Measurements from ENCODE around the gene RAB4A.

DNA sequence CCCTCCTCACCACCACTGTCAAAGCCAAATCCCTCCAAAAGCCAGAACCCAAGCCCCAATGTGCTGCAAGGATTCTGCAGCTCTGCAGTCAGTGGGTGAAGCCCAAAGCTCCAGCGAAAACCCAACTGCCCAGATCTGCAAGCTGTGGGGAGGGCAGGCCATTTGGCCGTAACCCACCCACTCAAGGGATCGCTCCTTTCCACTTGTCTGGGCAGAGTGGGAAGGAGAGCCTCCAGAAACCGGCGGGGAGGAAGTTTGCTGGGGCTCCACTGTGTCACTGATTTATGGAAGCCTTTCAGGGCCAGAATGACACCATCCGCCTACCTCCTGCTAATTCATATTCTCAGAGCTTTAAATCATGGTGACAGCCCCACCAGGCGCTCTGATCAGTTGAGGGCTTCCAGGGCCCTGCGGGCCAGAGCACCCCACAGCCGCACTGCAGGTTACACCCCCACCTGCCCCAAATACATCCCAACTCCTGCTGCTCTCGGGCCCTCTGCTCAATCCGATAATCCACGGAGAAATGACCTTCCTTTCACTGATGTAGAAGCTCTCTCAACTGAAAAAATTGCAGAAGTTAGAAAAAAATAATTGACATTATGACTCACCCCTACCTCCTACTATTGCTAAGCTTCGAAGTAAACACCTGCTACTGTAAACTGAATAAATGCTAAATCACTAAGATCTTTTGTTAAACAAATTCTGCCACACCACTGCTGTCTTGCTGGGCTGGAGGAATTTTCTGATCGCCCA is 40.6 kb upstream of the RAB4A start:
- TF ChIP-seq, protein P1, sequence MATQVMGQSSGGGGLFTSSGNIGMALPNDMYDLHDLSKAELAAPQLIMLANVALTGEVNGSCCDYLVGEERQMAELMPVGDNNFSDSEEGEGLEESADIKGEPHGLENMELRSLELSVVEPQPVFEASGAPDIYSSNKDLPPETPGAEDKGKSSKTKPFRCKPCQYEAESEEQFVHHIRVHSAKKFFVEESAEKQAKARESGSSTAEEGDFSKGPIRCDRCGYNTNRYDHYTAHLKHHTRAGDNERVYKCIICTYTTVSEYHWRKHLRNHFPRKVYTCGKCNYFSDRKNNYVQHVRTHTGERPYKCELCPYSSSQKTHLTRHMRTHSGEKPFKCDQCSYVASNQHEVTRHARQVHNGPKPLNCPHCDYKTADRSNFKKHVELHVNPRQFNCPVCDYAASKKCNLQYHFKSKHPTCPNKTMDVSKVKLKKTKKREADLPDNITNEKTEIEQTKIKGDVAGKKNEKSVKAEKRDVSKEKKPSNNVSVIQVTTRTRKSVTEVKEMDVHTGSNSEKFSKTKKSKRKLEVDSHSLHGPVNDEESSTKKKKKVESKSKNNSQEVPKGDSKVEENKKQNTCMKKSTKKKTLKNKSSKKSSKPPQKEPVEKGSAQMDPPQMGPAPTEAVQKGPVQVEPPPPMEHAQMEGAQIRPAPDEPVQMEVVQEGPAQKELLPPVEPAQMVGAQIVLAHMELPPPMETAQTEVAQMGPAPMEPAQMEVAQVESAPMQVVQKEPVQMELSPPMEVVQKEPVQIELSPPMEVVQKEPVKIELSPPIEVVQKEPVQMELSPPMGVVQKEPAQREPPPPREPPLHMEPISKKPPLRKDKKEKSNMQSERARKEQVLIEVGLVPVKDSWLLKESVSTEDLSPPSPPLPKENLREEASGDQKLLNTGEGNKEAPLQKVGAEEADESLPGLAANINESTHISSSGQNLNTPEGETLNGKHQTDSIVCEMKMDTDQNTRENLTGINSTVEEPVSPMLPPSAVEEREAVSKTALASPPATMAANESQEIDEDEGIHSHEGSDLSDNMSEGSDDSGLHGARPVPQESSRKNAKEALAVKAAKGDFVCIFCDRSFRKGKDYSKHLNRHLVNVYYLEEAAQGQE (IDR thresholded peaks at IDR 0.05; ENCODE audit: low read depth) = peak; percentile 32; the same call in 1 of the 2 replicates
- TF ChIP-seq EP300 (IDR thresholded peaks at IDR 0.05; ENCODE audit: borderline replicate concordance) (peak; percentile 97), TEAD4 (IDR thresholded peaks at IDR 0.05) (peak; percentile 80), CEBPB (IDR thresholded peaks at IDR 0.05) (peak; percentile 44; the same call in 1 of the 2 replicates), ZBTB7A (IDR thresholded peaks at IDR 0.05; ENCODE audit: low read depth) (peak; percentile 84), TCF12 (IDR thresholded peaks at IDR 0.05; ENCODE audit: low read depth) (peak; percentile 96), MAX (IDR thresholded peaks at IDR 0.05) (peak; percentile 52), CREB1 (IDR thresholded peaks at IDR 0.05; ENCODE audit: low read depth) (no peak; the same call in 1 of the 2 replicates), YY1 (IDR thresholded peaks at IDR 0.05; ENCODE audit: low read depth) (peak; percentile 48; the same call in 1 of the 2 replicates), EGR1 (IDR thresholded peaks at IDR 0.05) (peak; percentile 77), RAD21 (IDR thresholded peaks at IDR 0.05; ENCODE audit: low read depth) (peak; percentile 1; the same call in 1 of the 2 replicates), NFIC (IDR thresholded peaks at IDR 0.05) (peak; percentile 91), TAF1 (IDR thresholded peaks at IDR 0.05; ENCODE audit: low read depth) (0 out of 2 replicates have a peak, but pooled peaks have one; percentile 24), FOXM1 (IDR thresholded peaks at IDR 0.05; ENCODE audit: borderline replicate concordance, low read depth) (peak; percentile 91)
